GM19193 (cell line): ENCODE measurements around the gene ACE2.

Source experiments
- POLR2A ChIP-seq: IDR thresholded peaks from 4 replicates; pipeline ENCODE4 v1.6.1; 2011; ENCODE audit not compliant: insufficient read depth, insufficient read length; ENCODE audit errors: extremely low read depth

Gene ACE2

DNA sequence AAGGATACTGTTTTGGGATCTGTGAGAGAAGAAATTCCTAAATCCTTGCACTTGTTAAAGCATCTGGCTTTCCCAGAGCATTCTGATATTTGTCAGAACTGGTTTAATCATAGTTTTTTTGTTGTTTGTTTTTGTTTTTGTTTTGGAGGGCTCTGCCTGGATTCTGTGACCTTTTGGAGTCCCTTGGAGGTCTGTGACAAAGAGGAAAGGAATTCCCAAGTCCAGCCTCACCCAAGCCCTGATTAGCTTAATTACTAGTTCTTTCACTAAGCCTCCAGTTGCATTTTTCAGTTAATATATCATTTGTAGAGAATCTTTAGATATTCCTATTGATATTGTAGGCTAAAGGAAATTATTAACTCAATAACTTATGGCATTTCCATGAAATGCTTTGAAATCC, 711 bp downstream of the ACE2 start:
- no peak for TF ChIP-seq POLR2A

DNA sequence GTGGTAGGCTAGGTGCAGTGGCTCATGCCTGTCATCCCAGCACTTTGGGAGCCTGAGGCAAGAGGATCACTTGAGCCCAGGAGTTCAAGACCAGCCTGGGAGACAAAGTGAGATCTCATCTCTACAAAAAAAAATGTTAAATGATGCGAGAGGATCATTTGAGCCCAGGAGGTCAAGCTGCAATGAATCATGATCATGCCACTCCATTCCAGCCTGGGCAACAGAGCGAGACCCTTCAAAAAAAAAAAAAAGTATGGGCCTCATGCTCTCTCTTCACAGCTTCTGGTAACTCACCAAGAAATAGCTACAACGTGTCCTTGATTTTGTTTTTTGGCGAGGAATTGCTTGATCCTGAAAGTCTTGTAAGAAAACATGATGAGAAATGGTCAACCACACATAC, 1.3 kb downstream of the ACE2 start:
- no peak for TF ChIP-seq POLR2A

DNA sequence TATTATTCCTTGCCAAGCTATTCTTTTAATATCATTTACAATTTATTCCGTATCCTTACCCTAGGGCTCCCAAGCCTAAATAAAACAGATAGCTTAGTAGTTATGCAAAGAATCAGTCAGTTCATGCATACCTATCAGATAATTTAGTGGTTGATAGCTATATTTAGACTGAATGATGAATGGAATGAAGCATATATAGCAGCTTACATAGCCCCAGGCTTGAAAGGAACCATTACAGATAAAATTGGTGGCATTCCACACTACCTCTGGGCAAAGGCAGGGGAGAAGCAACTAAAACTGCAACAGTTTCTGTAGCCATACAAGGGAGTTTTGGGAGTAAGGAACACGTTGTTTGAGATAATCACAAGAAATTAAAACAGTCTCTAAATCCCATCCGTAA, 2.7 kb downstream of the ACE2 start:
- TF ChIP-seq POLR2A = no peak

GRCh38 chrX:15594371-15594770, 6.4 kb downstream of the ACE2 start:
- TF ChIP-seq POLR2A = no peak

DNA sequence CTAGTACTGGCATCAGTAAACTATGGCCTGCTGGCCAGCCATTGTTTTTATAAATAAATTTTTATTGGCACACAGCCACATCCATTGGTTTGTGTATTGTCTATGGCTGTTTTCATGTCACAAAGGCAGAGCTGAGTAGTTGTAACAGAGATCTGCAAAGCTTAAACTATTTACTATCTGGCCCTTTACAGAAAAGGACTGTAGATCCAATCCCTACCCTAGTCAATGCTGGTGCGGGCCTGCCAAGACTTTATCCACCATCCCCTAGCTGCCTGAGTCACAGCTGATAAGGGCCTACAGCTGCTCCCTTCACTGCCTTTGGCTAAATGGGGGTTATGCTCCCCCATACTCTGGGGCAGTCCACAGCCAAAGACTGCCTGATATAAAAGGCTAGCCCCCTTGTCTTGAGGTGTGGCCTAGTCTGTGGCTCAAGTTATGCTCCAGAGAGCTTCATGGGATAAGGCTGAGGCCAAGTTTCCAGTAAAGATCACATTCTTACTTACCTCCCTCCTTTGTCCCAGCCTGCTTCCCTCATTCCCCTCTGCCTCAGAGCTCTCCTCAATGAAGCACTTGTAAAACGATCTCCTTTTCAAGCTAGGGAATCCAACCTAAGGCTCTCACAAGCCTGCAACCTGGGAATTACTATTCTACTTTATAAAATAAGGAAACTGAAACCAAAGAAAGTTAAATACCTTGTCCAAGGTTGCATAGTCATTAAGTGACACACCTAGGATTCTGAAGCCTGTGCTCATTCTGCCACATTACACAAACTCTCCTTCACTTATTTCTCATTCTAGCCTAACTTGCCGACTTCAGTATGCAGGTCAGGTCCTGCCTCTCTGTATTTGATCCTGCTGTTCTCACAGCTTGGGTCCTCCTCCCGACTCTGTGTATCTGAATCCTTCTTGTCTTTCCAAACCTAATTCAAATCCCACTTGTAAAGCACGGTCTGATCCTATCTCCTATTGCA, 20.7 kb downstream of the ACE2 start:
- no peak for TF ChIP-seq POLR2A

GRCh38 chrX:15576019-15576418, 24.7 kb downstream of the ACE2 start:
- no peak for TF ChIP-seq POLR2A

GRCh38 chrX:15574017-15574416, 26.7 kb downstream of the ACE2 start:
- TF ChIP-seq POLR2A = no peak

GRCh38 chrX:15570145-15570544, 30.6 kb downstream of the ACE2 start:
- no peak for TF ChIP-seq POLR2A

DNA sequence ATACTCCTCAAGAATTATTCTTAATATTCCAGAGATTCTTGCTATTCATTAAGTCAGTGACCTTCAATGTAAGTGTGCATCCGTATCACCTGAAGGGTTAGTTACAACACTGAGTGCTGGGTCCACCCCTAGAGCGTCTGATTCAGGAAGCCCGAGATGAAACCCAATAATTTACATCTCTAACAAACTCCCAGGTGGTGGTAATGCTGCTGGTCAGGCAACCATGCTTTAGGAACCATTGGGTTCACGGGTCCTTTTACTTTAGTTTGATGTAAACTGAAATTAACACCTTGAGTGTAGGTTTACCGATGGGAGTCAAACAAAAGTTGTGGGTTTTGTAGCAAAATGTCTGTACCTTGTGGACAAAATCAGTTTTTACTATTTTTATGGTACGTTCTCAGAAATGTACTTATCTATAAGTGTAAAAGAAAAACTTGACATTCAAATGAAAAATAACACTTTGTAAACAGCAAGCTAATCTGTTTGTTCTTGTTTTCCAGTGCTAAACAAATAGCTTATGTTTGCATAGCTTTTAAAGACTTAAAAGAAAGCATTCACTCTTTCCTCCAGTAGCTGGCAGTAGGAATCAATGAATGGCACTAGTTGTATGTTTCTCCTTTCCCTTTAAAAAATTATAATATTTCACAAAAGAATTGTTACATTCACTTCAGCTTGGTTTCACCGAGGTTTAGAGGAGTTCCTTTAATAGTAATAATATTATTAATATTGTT, 32.7 kb downstream of the ACE2 start:
- no peak for TF ChIP-seq POLR2A

DNA sequence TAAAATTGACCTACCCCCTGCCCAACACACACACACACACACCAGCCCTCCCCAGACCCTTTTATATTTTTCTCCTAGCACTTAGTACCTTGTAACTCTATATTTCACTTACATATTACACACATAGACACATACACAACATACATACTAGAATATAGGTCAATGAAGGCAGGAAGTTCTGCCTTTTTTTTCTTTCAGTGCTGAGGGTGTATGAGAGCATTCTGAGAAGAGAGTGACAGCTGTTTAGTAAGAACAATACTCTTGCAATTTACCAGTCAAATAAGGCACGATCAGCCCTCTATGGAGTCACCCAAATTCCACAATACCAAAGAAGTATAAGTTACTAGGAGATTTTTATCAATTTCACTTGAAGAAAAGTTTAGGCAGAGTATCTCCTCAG, 33.5 kb downstream of the ACE2 start:
- no peak for TF ChIP-seq POLR2A

DNA sequence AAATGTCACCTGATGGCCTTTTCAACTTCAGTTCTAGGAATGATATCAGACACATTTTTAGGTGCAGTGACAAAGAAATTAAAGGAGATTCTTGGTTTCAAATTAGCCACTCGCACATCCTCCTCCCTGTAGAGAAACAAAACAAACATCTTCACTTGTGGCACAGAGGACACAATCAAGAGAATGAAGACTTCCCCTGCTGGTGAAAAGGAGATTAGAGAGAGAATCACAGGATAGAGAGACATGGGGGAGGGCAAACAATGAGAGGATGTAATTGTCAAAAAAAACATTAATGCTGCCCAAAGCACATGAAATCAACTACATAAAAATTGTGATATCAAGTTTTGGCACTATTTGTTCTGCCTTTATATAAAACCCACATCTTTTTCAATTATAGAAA, 34.5 kb downstream of the ACE2 start:
- TF ChIP-seq POLR2A = no peak

DNA sequence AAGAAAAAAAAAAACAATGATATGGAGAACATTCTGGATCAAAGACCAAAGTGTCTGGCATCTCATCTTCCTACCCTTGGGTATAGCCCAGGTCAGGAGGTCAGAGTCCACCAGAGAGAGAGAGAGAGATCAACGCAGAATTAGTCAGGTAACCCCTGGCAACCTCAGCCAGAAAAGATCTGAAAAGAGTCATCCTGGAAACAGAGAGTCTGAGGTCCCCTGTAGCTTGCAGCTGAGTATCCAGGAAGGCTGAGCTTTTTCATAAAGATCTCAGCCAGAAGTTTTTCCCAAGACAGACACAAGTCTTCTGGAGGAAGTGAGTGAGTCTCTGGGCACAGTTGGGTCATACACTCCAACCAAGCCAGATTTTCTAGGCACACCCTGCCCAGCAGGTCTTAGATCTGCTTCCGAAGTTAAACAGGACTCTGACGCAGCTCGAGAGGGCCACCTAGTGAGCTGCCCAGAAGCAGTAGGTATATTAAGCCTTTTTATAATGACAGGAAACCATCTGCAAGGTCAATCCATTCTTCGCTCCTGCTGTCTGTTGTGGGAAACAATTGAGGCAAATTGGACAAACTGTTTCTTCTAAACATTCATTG, 35.7 kb downstream of the ACE2 start:
- TF ChIP-seq POLR2A = no peak

GRCh38 chrX:15563056-15563455, 37.7 kb downstream of the ACE2 start:
- TF ChIP-seq POLR2A = no peak

GRCh38 chrX:15560924-15561323, 39.8 kb downstream of the ACE2 start:
- no peak for TF ChIP-seq POLR2A

DNA sequence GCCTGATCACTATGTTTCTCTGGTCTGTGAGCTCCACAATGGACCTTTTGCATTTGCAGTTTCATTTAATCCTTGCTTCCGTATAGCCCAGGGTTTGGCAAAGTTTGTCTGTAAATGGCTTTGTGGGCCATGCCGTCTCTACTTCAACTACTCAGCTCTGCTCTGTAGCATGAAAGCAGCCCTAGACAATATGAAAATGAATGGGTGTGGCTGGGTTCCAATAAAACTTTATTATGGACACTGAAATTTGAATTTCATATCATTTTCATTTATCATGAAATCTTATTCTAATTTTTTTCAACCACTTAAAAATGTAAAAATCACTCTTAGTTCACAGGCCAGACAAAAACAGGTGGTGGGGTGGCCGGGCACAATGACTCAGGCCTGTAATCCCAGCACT, 41.5 kb downstream of the ACE2 start:
- no peak for TF ChIP-seq POLR2A
